Measurements from ENCODE around the gene TADA2A.
A peak's percentile ranks its signal among the peaks of the same experiment; 100 is the strongest.
"Not testable (repeated sequence)": the region's sequence is repeated elsewhere in the genome, so short reads cannot be mapped to it uniquely, and the experiment has no call there.

The TADA2A gene

DNA sequence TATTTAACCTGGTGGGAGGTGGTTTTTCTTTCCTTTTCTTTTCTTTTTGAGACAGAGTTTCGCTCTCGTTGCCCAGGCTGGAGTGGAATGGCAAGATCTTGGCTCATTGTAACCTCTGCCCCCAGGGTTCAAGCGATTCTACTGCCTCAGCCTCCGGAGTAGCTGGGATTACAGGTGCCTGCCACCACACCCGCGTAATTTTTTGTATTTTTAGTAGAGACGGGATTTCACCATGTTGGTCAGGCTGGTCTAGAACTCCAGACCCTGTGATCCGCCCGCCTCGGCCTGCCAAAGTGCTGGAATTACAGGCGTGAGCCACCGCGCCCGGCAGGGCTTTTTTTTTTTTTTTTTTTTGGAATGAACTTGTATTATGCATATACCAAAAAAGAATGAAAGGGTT, 1.2 kb upstream of the TADA2A start:
- not testable (repeated sequence) for DNase-seq

DNA sequence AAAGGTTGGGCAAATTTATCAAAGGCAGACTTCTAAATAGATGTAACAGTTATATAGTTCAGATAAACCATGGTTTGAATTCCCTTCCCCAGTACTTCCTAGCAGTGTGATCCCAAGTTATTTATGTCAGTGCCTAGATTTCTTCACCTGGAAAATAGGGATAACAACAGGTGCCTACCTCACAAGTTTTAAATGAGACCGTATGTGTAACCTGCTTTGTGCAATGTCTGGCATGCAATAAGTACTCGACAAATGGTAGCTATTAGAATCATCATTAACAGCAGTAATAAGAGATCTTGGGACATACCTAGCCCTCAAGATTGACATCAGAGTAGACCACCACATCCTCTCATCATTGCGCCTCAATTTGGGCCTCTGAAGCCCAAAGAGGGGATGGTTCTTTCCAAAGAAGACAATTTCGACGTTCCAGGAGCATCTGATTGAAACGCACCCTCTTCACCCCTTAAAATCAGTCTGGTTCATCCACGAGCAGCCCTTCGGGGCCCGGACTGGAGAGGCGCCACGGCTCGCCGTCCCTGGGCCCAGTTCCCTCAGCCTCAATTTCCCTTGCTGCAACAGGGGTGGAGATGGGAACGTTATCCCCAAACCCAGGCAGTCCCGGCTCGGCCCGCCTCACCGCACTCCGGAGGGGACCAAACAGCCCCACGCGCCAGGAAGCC, 591 bp upstream of the TADA2A start:
- peak in 2 of 3 experiments; percentile 71 to 79 for DNase-seq

GRCh38 chr17:37408145-37408479, 1.4 kb downstream of the TADA2A start:
- DNase-seq, result not testable (repeated sequence)

DNA sequence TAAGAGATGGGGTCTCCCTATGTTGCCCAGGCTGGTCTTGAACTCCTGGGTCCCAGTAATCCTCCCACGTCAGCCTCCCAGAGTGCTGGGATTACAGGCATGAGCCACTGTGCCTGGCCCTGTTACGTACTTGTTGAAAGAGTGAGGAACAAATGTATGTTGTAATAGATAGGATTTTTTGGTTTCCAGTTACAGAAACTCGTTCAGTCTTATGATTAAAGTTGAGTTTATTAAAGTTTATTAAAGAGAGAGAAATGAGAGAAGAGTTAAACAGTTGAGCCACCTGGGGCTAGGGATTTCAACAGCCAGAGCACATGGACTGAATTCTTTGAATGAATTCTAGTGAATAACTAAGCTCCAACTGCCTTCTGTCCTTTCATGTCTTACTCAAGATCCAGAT, 3.7 kb downstream of the TADA2A start:
- DNase-seq, result no peak

DNA sequence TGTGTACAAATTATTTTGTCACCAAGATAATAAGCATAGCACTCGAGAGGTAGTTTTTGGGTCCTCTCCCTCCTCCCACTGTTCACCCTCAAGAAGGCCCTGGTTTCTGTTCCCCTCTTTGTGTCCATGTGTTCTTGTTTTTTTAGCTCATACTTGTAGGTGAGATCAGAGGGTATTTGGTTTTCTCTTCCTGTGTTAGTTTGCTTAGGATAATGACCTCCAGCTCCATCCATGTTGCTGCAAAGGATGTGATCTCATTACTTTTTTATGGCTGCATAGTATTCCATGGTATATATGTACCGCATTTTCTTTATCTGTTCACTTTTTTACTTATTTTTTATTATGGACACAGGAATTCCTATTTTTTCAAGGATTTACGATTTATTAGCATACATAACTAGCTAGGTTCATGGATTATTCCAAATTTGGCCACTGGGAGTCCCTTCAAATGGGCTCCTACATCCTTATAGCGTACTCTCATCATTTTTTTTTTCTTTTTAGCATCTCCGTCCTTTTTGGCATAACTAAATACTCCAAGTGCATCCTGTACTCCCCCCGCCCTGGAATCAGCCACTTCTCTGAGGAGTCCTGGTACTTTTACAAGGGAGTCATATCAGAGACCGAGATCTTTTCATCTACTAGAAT, 7.3 kb downstream of the TADA2A start:
- DNase-seq, result no peak

DNA sequence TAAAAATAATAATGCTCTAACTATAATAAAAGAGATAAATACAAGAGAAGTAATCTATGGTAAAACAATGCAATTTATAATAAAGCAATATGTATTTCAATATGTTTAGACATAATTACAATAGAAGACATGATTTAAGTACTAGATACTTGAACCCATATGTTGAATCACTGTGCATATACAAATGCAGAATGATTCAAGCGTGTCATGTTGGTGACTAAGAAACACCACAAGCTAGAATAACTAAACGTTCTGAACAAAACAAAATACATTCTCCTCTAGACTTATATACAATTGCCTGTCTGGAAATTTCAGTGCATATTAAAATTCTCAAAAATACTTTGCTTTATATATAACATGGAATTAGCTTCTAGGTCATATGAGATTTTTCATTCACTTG, 11.2 kb downstream of the TADA2A start:
- no peak for DNase-seq

DNA sequence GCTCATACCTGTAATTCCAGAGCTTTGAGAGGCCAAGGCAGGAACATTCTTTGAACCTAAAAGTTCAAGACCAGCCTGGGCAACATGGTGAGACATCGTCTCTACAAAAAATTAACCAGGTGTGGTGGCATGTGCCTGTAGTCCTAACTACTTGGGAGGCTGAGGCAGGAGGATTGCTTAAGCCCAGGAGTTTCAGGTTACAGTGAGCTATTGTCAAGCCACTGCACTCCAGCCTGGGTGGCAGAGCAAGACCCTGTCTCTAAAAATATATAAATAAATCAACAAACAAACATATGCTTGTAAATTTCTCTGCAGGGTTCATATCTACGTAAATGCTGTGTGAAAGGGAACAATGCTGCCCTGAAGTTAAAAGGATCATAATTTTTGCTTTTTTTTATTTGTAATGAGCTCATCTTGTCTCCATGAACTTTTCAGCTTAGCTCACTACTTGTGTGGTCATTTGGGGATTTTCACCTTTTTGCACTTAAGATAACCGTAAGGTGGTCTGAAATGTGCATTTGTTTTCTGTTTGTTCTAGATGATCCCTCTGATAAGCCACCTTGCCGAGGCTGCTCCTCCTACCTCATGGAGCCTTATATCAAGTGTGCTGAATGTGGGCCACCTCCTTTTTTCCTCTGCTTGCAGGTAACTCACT, 16.4 kb downstream of the TADA2A start:
- DNase-seq, result no peak

DNA sequence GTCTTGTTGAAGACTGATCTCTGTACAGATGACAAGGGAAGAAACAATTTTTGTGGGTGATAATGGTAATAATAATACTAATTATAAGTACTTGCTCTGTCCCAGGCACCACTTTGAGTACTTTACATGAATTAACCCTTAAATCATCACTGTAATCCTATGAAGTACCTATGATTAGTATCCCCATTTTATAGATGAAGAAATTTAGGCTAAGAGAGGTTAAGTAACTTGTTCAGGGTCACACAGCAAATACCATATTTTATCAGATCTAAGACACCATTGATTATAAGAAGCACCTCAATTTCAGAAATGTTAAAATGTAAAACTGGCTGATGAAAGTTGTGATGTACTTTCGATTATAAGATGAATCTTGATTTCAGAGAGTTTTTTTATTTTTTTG, 18.6 kb downstream of the TADA2A start:
- DNase-seq, result no peak

DNA sequence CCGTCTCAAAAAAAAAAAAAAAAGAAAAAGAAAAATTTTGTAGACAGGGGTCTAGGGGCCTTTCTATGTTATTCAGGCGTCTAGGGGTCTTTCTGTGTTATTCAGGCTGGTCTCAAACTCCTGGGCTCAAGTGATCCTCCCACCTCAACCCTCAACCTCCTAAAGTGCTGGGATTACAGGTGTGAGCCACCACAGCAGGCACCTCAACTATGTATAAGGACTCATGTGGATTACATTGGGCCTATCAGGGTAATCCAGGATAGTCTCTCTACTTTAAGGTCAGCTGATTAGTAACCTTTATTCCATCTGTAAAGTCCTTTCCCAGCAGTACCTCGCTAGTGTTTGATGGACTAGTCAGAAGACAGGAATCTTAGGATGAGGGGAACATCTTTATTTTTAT, 22.4 kb downstream of the TADA2A start:
- no peak for DNase-seq

GRCh38 chr17:37429453-37429852, 22.8 kb downstream of the TADA2A start:
- no peak for DNase-seq

DNA sequence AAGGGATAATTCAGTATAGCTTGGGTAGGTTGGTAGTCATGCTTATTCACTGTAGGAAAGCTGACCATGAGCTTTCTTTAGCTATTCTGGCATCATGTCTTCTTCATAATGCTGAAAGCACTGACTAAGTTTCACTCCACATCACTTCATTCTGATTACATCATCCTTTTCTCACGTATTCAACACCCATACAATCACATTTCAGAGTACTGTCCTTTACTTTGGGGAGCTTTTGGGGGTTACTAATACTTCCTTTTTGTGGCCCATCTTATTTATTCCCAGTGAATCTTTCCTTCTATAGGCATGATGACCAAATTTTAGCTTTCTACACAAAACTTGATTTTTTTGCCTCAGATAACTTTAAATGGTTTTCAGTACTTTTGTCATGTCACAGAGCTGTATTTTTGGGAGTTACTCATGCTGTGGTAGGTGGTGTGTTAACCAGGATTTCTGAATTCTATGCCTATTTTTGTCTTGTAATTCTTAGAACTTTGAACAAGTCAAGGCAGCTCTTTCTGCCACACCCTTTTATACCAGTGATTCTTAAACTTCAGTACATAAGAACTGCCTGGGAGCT, 23.5 kb downstream of the TADA2A start:
- no peak for DNase-seq

GRCh38 chr17:37432671-37433070, 26.0 kb downstream of the TADA2A start:
- no peak for DNase-seq

- DNase-seq, result no peak
These were observed 31.5 kb downstream of the TADA2A start for GRCh38 chr17:37438141-37438540.

GRCh38 chr17:37440424-37440823, 33.7 kb downstream of the TADA2A start:
- DNase-seq, result no peak

DNA sequence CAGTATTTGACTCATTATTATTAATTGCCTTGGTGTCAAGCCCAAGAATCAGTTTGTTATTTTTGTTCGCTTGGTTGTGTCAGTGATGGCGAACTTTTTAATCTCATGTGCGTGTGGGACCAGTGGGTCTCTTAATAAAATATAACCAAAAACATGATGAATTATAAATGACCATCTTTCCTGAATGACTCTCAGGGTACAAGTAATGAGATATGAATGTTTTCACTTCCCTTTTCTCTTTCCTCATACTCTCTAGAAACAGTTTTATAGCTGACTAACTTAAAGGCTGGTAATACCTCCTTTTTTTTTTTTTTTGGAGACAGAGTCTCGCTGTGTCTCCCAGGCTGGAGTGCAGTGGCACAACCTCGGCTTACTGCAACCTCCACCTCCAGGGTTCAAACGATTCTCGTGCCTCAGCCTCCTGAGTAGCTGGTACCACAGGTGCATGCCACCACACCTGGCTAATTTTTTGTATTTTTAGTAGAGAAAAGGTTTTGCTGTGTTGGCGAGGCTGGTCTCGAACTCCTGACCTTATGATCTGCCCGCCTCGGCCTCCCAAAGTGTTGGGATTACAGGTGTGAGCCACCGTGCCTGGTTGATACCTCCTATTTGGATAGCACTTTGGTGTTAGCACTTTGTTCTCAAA, 34.8 kb downstream of the TADA2A start:
- not testable (repeated sequence) for DNase-seq

DNA sequence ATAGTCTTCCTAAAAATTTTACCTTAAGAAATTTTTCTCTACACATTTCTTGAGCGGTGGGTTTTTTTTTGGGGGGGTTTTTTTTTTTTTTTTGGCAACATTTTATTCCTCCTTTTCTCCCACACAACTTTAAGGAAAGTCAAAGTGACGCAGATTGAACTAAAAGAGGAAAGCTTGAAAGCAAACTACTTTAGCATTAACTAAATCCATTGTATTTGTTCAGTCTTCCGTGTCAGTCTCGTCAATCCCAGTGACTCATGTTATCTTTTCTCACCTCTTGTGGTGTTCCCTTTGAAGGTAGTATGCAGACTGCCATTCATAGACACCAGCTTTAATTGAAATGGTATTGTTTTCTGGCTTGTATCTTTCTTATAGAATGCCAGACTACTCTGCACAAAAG, 39.3 kb downstream of the TADA2A start:
- peak in 1 of 3 experiments; percentile 27 for DNase-seq

GRCh38 chr17:37447641-37448040, 41.0 kb downstream of the TADA2A start:
- DNase-seq, result no peak

DNA sequence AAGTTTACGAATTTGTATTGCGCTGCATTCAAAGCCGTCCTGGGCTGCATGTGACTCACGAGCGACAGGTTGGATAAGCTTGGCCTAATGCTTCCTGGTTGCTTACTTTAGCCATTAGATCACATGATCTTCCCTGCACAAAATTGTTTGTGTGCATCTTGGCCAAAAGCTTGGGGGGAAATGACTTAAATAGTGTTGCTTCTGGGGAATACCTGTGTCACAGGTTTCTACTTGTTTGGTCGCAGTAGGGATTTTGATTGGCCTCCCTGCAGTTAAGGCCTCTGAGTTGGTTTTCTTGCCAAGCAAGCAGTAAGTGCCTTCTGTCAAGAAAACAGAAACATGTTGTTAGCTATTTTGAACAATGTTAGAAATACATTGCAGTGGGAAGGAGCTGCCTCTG, 43.4 kb downstream of the TADA2A start:
- DNase-seq, result no peak

GRCh38 chr17:37457801-37458200, 51.1 kb downstream of the TADA2A start:
- DNase-seq, result not testable (repeated sequence)

DNA sequence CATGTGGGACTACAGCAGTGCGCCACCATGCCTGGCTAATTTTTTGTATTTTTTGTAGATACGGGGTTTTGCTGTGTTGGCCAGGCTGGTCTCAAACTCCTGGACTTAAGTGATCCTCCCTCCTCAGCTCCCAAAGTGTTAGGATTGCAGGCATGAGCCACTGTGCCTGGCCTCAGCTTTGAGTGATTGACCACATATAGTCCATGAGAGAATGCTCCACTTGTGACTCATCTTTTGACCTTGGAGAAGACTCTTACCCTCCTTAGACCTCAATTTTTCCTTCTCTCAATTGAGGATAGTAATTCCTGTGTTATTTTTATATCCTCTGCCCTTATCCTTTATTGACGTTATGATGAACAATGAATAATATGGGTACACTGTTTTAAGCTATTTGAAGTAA, 52.1 kb downstream of the TADA2A start:
- no peak for DNase-seq

- no peak for DNase-seq
These were observed 55.0 kb downstream of the TADA2A start for GRCh38 chr17:37461668-37462067.

- DNase-seq, result no peak
These were observed 55.8 kb downstream of the TADA2A start for GRCh38 chr17:37462492-37462891.

GRCh38 chr17:37463039-37463438, 56.4 kb downstream of the TADA2A start:
- no peak for DNase-seq
